HG02885 (cell line): ENCODE measurements around the gene CTNNA3.
"Not testable (repeated sequence)": the region's sequence is repeated elsewhere in the genome, so short reads cannot be mapped to it uniquely, and the experiment has no call there.

Source experiments
- ATAC-seq: cut with Tn5 transposase; IDR thresholded peaks from one replicate; pipeline ENCODE4 v1.9.1; 2021; ENCODE audit warnings: mild to moderate bottlenecking; ENCODE audit not compliant: unreplicated experiment, poor library complexity

Gene CTNNA3

GRCh38 chr10:67262675-67263074 lies 433.3 kb downstream of the CTNNA3 start:
- ATAC-seq: no peak

GRCh38 chr10:67261300-67261797 lies 434.6 kb downstream of the CTNNA3 start:
- no peak for ATAC-seq

DNA sequence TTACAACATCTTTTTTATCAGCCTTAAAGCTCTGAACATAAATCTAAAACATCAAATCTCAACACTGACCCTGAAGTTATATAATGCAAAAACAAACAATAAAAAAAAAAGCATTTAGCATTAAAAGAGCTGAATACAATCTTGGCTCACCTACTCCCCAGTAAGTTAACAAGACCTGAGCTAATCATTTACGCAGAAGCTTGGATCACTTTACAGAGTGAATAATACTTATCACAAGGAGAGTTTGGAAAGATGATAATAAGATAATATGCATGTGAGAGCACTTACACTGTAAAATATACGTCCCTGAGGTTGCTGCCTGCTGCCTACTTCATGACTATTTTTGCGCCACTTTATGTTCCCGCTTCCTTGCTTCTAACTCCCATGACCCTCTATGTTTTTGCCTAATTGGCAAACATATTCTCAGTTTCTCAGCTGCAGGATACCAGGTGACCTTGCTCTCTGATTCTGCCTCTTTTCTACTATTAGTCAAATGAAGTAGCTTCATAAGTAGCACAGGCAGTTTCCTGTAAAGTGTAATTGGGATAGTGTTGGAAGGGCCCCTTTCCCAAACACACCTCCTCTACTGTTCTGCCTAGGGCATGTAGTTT lies 436.6 kb downstream of the CTNNA3 start:
- no peak for ATAC-seq

DNA sequence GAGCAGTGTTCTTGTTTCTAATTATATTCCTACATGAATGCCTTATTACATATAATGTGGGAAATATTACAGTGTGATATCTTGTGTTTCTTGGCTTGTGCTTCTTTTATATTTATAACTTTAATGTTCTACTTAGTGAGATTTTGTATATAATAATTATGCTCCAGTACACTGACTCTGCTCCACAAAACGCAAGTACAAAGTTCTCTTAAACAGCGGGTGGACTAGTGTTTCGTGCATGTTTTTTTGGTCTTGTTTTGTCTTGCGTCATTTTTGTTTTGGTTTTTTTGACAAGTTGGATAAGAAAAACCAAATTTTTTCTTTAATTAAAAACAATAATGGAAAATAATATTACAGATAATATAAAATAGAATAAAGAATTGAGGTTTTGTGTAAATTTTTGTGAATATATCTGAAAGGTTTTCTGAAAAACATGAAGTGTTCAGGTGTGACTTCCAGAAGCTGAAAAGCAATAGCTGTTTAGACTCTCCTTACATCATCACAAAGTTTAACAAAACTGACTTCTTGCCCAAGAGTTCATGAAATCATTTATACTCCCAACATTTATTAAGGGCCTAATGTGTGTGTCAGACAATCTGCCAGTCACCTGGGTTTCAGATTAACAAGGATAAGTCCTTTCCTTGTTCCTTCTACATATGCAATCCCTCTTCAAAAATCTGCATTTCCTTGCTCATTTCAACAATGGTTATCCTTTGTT lies 438.4 kb downstream of the CTNNA3 start:
- no peak for ATAC-seq

GRCh38 chr10:67257018-67257417 lies 439.0 kb downstream of the CTNNA3 start:
- ATAC-seq: no peak

DNA sequence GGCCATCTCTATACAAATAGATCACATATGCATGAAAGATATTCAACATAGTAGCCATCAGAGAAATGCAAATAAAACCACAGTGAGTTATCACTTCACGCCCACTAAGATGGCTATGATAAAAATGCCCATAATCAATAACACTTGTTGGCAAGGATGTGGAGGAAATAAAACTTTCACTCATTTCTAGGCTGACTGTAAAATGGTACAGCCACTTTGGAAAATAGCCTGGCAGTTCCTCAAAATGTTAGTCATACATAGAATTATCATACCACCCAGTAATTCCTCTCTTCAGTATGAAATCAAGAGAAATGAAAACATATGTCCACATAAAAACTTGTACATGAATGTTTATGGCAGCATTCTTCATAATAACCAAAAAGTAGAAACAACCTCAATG lies 445.3 kb downstream of the CTNNA3 start:
- ATAC-seq: no peak

DNA sequence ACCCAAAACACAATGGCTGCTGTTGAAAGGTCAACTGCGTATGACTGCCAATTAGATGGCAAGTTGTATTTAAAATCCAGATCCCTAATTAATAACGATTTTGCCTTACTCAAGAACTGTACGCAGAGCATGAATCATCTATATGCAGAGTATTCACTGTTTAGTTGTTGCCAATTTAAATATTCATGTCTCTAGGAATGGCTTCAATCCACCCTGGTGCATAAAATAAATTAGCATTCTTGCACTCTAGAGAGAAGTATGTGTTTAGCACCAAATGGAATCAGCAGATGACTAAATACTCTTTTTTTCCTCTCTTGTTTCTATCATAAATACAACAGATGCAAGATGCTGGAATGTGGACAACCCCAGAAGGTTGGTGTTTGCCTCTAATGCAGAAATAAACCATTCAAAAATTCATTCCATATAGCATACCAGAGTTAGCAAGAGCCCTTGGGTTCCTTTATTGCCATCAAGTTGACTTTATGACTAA lies 449.9 kb downstream of the CTNNA3 start:
- no peak for ATAC-seq

GRCh38 chr10:67242528-67242927 lies 453.5 kb downstream of the CTNNA3 start:
- no peak for ATAC-seq

DNA sequence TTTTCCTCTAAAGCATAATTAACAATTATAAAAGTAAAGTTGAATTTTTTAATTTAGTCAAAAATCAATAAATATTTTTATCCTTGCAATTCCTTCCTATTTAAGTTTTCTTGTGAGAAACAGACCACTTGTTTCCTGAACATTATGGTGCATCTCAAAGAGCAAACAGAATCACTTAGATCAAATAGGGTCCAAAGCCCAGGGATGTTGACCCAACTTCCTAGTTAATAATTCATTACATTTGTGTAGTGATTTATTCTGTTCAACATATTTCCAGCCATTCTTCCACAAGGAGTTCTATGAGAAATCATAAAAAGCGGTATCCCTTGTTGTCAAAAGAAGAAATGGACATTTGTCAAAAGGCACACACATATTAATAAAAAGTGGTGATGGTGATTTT lies 454.5 kb downstream of the CTNNA3 start:
- no peak for ATAC-seq

DNA sequence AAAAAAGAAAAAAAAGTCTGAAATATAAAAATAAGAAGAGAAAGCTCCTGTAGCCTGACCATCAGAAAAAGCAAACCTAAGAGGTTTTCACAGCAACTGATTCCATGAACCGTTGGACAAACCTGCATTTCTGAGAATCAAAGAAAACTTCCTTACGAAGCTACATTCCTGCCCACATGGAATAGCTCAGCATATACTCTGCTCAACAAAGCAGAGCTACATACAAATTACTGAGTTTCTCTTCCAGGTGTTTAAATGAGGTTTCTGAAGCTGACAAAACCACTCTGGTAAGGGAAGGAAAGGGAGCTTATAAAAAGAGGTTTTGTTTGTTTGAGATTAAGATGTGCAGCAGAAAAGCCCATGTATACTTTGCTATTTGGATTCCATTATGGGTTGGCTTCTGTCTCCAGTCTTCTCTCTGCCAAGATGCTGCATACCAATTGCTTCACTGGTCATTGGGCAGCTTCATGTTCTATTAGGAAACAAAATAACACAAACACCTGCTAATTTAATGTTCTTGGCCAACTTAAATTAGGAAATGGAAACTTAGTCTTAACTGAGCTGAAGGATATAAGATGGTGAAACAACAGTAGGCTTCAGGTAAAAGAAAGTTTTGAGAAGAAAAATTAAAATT lies 456.0 kb downstream of the CTNNA3 start:
- ATAC-seq: no peak

DNA sequence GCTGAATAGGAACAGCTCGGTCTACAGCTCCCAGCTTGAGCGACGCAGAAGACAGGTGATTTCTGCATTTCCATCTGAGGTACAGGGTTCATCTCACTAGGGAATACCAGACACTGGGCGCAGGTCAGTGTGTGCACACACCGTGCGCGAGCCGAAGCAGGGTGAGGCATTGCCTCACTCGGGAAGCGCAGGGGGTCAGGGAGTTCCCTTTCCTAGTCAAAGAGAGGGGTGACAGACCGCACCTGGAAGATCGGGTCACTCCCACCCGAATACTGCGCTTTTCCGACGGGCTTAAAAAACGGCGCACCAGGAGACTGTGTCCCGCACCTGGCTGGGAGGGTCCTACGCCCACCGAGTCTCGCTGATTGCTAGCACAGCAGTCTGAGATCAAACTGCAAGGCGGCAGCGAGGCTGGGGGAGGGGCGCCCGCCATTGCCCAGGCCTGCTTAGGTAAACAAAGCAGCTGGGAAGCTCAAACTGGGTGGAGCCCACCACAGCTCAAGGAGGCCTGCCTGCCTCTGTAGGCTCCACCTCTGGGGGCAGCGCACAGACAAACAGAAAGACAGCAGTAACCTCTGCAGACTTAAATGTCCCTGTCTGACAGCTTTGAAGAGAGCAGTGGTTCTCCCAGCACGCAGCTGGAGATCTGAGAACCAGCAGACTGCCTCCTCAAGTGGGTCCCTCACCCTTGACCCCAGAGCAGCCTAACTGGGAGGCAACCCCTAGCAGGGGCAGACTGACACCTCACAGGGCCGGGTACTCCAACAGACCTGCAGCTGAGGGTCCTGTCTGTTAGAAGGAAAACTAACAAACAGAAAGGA lies 465.1 kb downstream of the CTNNA3 start:
- ATAC-seq: not testable (repeated sequence)

DNA sequence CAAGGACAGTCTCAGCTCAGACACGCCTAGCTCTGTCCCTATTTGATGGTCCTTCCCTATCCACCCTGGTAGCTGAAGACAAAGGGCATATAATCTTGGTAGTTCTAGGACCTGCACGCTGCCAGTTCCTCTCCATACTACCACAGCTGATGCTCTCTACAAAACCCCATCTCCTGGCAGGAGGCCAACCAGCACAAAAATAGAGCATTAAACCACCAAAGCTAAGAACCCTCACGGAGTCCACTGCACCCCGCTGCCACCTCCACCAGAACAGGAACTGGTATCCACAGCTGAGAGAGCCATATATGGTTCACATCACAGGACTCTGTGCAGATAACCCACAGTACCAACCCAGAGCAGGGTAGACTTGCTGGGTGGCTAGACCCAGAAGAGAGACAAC lies 470.8 kb downstream of the CTNNA3 start:
- ATAC-seq: no peak

DNA sequence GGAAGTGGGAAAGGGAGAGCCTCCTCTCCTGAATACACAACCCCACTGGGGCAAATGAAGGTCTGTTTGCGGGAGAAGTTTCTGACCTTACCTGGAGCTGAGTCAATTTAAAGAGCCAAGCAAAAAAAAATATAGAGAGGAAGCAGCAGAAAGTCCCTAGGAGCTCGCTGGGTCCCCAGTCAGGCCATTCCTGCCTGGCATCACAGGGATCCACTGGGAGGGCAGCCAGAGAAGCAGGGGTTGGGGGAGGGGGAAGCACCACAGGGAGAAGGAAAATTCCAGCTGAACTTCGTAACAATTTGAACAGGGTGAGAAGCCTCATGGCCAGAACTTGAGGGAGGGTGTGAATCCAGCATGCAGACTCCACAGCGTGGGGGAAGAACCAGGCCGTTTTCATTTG lies 471.4 kb downstream of the CTNNA3 start:
- ATAC-seq: no peak

DNA sequence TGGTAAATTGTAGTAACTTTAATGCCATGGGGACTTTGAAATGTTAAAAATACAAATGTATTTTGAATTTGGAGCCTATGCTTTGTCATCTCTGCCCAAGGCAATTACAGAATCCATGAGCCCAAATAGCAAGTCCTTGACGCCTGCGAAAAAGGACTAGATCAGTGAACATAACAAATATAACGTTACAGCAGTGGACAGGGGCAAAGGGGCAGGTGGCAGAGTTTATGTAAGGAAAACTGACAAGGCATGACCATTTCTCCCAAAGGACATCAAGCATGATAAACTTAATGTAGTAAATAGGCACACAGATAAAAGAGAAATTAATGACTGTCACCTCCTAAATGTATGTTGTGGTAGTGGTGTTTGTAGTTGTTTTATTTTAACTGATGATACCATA lies 473.1 kb downstream of the CTNNA3 start:
- ATAC-seq: no peak

DNA sequence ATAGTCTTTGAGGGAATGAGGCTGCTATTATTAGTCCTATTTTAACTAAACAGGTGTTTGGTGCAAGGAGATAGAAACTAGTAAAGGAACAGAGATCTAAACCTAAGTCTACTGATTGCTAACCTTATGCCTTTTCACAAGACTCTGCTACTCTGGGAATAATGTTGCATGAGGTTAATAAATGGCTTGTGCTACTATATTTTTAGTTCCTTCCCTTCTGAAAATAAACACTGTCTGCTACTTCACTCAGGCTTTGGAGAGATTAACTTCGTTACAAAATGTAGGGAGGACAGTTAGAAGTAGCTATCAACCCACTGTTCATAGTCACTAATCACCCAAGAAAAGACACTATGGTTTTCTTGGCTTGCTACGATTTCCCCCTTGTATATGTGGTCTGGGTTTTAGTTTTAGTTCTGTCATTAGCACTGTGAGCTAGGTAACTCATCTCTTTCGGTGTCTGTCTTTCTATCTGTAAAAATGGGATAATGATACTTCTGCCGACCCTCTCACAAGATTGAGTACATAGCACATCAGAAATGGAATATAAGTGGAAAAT lies 474.0 kb downstream of the CTNNA3 start:
- ATAC-seq: no peak

DNA sequence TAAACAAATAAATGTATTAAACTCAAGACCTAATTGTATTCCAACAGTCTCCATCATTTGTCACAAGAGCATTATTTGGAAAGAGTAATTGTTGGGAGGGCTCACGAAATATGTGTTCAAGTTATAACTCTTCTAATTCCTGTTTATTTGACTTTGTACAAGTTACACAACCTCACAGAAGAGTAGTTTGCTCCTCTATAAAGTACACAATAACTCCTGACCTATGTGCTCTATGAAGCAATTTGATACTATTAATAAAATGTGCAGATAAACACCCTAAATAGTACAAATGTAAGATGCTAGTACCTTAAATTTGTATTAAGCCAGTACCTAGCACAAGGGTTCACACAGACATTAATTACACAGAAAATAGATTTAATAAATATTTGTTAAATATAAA lies 484.3 kb downstream of the CTNNA3 start:
- ATAC-seq: no peak

DNA sequence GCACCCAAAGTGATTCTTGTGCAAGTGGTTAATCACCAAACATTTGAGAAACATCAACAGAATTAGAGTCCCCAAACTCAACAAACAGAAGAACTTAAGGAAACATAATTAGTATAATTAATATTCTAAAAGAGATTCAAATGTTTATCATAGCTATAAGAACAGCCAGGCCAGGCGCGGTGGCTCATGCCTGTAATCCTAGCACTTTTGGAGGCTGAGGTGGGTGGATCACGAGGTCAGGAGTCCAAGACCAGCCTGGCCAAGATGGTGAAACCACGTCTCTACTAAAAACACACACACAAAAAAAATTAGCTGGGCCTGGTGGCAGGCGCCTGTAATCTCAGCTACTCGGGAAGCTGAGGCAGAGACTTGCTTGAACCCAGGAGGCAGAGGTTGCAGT lies 488.1 kb downstream of the CTNNA3 start:
- ATAC-seq: not testable (repeated sequence)

GRCh38 chr10:67200913-67201564 lies 495.0 kb downstream of the CTNNA3 start:
- ATAC-seq: no peak

DNA sequence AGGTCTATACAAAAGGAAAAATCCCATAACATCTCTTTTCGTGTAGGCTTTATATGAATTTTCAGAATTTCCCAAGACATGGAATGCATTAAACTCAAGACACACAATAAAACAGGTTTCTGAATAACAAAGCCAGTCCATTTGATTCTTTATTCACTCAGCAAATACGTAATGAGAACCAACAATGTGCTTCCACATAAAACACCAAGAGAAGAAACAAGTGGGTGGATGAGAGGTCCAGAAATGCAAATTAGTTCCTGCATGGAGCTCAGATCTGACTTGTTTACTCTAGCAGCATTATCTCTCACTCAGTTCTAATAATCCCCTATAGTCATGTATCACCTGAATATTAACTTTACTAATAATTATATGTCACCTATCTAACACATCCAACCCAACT lies 520.6 kb downstream of the CTNNA3 start:
- no peak for ATAC-seq

- ATAC-seq: no peak
These were observed 522.2 kb downstream of the CTNNA3 start for GRCh38 chr10:67173787-67174186.
